ENCODE results near the gene BAG3. TPM values are rescaled to one million over a fixed set of nuclear protein-coding genes. Genes with fewer than 3 reads are reported as not detected.

BAG3 gene
- total and polyA plus RNA-seq, 7 donors = 10.8 to 62.4 (median 32.9) TPM

GRCh38 chr10:119668461-119668860, 17.3 kb downstream of the BAG3 start:
- intact Hi-C loops (cut with DNase I) = no loop called here
- no peak for DNase-seq
- H3K4me3 ChIP-seq = no peak overlapping the region
- no peaks in the 10 kb centered on the region for H3K9me3 ChIP-seq
- H3K36me3 ChIP-seq = peaks cover 32 to 41% (median 38%) of the 10 kb centered on the region in 4 donors
- peaks cover 0 to 75% (median 64%) of the 10 kb centered on the region in 4 donors for H3K4me1 ChIP-seq
- no peaks in the 10 kb centered on the region for H3K27me3 ChIP-seq
- TF ChIP-seq EP300 (IDR thresholded peaks at IDR 0.05) (no peak), CTCF (IDR thresholded peaks at IDR 0.05) (no peak), POLR2AphosphoS5 (IDR thresholded peaks at IDR 0.05) (no peak), POLR2A (IDR thresholded peaks at IDR 0.05) (no peak)
- peak overlapping the region; percentile 72 to 98 (median 78) for H3K27ac ChIP-seq
- WGBS, 2 donors = 94 to 97% methylated on average over 6 of the region's 6 CpGs

GRCh38 chr10:119669331-119669730, 18.2 kb downstream of the BAG3 start:
- Histone ChIP-seq H3K9me3 (no peaks in the 10 kb centered on the region), H3K27me3 (no peaks in the 10 kb centered on the region), H3K4me1 (peaks cover 0 to 67% (median 56%) of the 10 kb centered on the region in 4 donors), H3K4me3 (no peak overlapping the region), H3K27ac (peak overlapping the region in 3 of 4 donors; percentile 72 to 98 (median 80)), H3K36me3 (peaks cover 32 to 50% (median 44%) of the 10 kb centered on the region in 4 donors)
- intact Hi-C loops (cut with DNase I) = no loop called here
- 95 to 96% methylated on average over 5 of the region's 5 CpGs for WGBS, 2 donors
- TF ChIP-seq POLR2A (IDR thresholded peaks at IDR 0.05) = no peak
- TF ChIP-seq CTCF (IDR thresholded peaks at IDR 0.05) = no peak
- no peak for TF ChIP-seq EP300 (IDR thresholded peaks at IDR 0.05)
- no peak for TF ChIP-seq POLR2AphosphoS5 (IDR thresholded peaks at IDR 0.05)
- DNase-seq = no peak

- H3K4me3 ChIP-seq = no peak overlapping the region
- H3K36me3 ChIP-seq = peaks cover 32 to 57% (median 44%) of the 10 kb centered on the region in 4 donors
- H3K27ac ChIP-seq = peak overlapping the region in 3 of 4 donors; percentile 1 to 98 (median 80)
- intact Hi-C loops (cut with DNase I) = no loop called here
- DNase-seq = no peak
- H3K9me3 ChIP-seq = no peaks in the 10 kb centered on the region
- H3K4me1 ChIP-seq = peaks cover 0 to 61% (median 51%) of the 10 kb centered on the region in 4 donors
- WGBS, 2 donors = 95 to 97% methylated on average over 18 of the region's 18 CpGs
- TF ChIP-seq POLR2A (IDR thresholded peaks at IDR 0.05) (no peak), CTCF (IDR thresholded peaks at IDR 0.05) (no peak), EP300 (IDR thresholded peaks at IDR 0.05) (no peak), POLR2AphosphoS5 (IDR thresholded peaks at IDR 0.05) (no peak)
- no peaks in the 10 kb centered on the region for H3K27me3 ChIP-seq
Measured at GRCh38 chr10:119669975-119670640, 18.9 kb downstream of the BAG3 start.

- Histone ChIP-seq H3K4me1 (peaks cover 0 to 60% (median 47%) of the 10 kb centered on the region in 4 donors), H3K36me3 (peaks cover 32 to 61% (median 44%) of the 10 kb centered on the region in 4 donors)
- intact Hi-C loops (cut with DNase I) = no loop called here
Measured at GRCh38 chr10:119670717-119671116, 19.5 kb downstream of the BAG3 start.

More at GRCh38 chr10:119670717-119671116, 19.5 kb downstream of the BAG3 start:
- no peaks in the 10 kb centered on the region for H3K9me3 ChIP-seq
- DNase-seq = no peak
- H3K4me3 ChIP-seq = no peak overlapping the region
- TF ChIP-seq CTCF (IDR thresholded peaks at IDR 0.05) = no peak
- no peak for TF ChIP-seq POLR2AphosphoS5 (IDR thresholded peaks at IDR 0.05)
- no peak for TF ChIP-seq EP300 (IDR thresholded peaks at IDR 0.05)
- no peak for TF ChIP-seq POLR2A (IDR thresholded peaks at IDR 0.05)
- H3K27me3 ChIP-seq = no peaks in the 10 kb centered on the region
- 85 to 87% methylated on average over 3 of the region's 3 CpGs for WGBS, 2 donors
- H3K27ac ChIP-seq = peak overlapping the region in 2 of 4 donors; percentile 15 to 98
